NCI-H226 (cell line): ENCODE measurements around the gene KIRREL3.

Experiments used
- DNase-seq: peaks from one replicate; pipeline ENCODE4 v3.0.0-alpha.2; 2015

Gene KIRREL3

DNA sequence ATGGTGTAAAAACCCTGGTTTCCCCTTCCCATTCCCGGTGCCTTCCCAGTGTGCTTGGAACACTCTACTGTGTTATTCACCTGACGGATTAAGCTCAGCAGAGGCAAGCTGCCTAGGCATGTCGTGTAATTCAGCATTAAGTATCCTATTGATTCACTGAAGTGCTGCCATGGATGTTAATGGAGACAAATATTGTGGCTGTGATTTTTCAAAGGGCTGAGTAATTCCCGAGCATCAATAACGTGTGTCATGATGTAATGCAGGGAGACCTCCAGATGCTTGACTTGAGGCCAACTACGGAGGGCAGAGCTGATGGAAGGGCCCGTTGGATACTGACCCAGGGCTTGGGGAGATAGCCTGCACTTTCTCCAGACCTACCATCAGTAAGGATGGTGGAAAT is 376.1 kb downstream of the KIRREL3 start:
- no peak for DNase-seq

DNA sequence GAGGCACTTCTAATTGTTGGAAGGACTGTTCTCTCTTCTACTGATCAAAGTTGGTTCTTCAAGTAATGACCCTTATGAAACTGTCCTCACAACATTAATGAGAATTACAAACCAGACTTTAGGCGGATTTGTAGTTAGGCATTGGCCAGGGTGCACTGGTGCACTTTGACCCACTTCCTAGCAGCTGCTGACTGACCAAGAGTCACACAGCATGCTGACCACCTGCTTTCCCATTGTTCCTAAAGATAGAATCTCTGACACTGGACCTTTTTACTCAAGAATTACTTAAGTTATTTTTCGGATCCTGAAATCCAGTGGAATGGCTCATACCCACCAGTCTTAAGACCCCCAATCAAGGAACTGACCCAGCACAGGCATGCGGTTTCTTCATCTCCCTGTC is 381.1 kb downstream of the KIRREL3 start:
- no peak for DNase-seq

DNA sequence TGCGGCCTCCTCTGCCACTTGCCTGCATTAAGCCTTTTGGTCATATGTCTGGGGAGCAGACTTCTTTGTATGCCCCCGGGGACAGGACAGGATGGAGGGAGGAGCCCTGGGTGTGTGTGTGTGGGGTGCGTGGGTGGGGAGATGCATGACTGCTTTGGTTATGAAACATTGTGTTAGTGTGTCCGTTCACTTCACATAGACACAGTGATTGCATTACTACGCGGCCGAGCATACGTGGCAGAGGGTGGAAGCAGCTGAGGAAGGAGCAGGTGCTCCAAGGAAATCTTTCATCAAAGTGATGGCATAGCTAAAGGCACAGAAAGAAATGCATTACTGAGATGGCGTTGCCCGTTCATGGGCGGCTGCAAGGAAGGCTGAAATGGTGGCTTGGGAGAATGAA is 384.7 kb downstream of the KIRREL3 start:
- no peak for DNase-seq

DNA sequence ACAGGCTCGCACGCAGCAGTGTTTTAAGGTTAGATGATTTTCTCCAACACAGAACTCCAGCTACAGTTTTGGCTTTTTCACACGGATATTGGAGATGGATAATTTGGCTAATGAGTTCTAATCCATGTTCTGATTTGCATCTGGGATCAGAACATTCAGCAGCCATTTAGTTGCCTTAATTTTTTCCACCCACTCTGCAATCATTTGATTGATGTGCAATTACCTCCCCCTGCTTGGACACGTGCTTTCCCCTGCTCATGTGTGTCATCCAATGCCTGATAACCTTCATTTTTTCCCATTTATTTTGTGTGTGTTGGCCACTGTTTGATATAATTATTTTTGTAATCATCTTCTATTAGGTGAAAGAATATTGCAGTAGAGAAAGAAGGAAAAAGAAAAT is 387.3 kb downstream of the KIRREL3 start:
- DNase-seq = no peak

DNA sequence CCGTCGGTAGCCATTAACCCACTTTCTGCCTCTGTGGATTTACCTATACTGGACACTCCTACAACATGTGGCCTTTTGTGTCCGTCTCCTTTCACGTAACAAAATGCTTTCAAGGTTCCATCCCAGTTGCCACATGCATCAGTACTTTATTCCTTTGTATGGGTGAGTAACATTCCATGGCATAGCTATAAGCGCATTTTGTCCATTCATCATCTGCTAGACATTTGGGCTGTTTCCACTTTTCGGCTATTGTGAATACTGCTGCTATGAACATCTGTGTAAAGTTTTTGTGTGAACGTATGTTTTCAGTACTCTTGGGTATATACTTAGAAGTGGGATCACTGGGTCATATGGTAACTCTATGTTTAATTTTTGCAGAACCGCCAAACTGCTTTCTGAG is 387.9 kb downstream of the KIRREL3 start:
- DNase-seq = no peak

DNA sequence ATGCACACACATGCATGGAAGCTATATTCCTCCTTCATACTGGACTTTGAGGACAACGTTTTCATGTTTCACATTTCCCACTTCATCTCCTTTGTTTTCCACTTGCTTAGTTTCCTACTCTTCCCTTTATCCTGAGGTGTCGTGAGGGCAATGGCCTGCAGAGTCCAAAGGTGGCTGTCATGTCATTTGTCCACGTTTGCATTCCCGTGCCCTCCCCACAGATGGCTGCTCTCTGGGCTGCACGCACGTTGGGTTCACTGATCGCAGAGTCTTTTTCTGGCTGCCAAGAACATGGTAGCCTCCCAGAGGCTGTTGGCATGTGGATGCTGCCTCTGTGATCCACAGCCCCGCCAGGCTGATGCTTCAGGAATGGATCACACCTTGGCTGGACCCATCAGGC is 389.1 kb downstream of the KIRREL3 start:
- no peak for DNase-seq

DNA sequence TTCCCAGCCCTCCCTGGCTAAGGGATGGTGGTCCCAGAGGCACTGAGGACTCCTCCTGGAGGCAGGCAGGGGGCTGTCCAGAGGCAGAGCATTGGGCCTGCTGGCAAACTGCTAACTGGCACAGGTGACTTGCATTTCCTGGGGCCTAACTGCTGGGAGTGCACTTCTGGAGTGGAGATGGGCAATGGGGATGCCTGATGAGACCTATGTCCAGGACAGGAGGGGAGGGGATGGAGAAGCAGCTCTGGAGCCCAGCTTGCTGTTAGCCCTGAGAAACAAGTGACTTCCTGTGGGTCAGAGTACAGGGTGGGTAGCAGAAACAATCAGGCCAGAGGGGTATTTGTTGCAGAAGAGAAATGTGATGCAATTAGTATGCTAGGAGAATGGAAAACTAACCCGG is 391.9 kb downstream of the KIRREL3 start:
- no peak for DNase-seq

DNA sequence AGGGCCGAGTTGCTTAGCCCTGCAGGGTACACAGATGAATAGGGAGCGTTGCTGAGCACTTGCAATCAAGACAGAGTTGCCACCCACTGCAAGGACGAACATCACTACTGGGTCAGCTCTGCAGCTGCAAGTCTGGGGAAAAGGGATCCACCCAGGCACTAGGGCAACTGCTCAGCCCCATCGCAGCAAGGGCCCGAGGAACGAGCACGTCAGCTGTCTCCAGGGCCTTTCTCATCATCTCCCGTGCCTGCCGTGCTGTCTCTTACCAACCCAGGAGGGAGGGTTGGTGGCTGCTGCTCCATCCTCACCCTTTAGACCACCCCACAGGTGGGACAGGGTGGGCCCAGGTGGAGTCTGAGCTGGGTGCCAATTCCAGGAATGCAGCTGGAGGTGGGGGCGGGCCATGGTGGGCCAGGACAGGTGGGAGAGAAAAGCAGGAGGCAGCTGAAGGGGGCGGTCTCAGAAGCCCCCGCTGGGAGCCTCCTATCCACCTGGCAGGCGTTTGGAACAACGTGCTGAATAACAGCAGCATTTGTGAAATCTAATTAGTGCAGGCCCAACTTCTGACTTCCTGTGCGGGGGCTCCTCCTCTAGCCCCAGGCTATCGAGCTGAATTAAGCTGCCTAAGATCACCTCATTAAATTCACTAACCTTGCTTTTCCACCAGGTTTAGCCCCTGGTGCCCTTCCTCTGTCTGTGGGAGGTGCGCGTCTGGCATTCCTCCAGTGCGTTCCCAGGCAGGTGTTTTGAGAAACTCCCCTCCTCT is 392.6 kb downstream of the KIRREL3 start:
- DNase-seq = no peak

DNA sequence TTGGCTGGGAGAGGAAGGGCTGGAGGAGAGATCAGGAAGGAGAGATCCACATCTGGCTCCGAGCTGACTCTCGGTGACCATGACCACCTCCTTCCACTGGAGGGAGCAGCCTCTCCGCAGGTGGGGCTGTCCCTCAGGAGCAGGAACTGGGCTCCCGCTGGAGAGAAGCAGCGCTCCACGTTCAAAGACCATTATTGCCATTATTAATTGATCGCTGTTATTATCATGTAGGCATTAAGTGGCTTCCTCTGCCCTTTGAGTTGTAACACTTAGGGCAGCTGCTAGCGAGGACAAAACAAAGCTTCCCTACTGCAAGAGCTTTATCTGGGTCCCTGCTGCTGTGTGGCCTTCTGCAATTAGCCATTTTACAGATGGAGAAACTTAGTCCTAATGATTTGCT is 393.2 kb downstream of the KIRREL3 start:
- DNase-seq = peak; percentile 43

DNA sequence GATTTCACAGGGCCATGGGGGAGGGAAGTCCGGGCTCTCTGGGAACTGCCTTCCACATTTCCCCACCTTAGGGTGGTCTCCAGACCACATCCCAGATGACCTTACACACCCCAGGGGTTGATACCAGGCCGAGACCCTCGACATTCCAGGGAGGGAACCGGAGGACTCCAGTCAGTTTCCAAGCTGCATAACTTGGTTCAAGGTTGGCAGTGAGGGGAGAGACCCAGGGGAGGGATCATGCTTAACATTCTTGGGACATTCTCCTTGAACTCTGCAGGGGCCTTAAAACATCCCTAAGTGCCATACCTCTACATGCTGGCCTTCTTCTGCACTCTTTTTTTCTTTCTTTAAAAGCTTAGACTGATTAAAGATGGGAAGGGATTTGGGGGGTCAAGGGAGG is 394.1 kb downstream of the KIRREL3 start:
- DNase-seq = no peak

DNA sequence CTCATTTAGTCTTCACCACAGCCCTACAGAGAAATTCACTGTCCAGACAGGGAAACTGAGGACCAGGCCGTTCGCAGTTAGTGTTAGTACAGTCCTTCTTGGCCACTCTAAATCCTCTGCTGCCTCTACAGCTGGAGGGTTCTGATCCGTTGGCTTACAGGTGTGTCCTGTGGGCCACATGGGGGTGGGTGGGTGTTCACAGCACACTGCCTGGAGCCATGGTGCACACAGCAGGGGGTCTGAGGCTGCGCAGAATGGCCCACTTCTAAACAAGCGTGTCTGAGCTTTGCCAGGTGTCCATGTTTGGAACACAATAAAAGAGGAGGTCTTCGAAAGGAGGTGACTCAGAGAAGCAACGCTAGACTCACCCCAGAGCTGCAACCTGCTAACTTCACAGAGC is 396.1 kb downstream of the KIRREL3 start:
- DNase-seq = no peak

DNA sequence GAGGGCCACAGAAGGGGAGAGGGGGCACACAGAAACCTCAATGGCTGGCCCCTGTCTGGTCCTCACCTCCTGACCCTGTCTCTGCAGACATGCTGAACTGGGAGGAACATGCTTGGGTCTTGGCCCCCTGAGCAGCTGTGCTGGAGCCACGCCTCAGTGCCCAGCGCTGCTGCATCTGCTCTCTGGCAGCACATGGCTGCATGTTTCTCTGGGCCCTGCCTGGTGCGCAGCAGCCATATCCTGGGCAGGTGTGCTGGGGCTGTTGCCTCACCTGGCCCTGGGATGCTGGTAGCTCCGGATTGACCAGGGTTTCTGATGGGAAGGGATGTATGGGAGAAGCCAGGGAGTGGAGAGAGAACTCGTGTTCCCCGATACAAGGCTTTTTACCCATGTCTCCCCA is 397.1 kb downstream of the KIRREL3 start:
- no peak for DNase-seq

DNA sequence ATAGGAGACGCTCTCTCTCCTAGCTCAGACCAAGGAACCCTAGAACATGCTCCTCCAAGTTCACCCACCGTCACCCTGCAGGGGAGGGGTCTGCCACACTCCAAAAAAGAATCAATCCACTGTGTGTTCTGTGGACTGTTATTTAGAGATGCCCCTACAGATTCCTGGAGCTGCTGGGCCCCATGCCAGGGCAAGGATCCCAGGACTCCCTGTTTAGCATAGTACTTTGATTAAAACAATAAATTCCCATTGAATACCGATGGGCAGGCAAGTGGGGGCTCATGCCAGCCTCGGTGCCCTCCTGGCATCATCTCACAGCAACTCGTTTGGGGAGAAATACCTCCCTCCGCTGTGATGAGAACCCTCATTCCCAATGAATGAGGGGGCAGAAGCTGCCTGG is 397.6 kb downstream of the KIRREL3 start:
- DNase-seq = no peak

DNA sequence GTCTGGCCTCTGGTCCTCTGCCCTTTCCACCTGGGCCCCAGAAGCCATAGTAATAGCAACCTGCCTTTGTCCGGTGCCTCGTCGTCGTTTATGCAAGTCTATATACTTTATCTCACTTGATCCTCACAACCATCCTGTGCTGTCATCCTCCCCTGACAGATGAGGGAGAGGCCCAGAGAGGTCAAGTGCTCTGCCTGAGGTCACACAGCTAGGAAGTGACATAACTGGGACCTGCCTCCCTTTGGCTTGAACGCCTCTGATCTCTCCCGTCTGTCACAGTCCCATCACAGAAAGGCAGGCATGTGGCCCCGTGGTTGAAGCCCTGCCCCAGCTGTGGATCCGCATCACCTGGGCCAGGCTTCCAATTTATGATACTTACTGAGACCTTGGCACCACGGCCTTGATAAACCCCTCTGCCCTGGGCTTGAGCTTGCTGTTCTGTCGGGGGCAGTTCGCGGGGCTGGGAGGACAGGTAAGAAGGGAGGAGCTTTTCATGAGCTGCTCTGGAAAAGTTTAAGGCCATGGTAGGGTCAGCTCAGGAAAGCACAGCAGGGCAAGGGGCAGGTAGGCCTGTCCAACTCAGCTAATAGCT is 398.1 kb downstream of the KIRREL3 start:
- no peak for DNase-seq

DNA sequence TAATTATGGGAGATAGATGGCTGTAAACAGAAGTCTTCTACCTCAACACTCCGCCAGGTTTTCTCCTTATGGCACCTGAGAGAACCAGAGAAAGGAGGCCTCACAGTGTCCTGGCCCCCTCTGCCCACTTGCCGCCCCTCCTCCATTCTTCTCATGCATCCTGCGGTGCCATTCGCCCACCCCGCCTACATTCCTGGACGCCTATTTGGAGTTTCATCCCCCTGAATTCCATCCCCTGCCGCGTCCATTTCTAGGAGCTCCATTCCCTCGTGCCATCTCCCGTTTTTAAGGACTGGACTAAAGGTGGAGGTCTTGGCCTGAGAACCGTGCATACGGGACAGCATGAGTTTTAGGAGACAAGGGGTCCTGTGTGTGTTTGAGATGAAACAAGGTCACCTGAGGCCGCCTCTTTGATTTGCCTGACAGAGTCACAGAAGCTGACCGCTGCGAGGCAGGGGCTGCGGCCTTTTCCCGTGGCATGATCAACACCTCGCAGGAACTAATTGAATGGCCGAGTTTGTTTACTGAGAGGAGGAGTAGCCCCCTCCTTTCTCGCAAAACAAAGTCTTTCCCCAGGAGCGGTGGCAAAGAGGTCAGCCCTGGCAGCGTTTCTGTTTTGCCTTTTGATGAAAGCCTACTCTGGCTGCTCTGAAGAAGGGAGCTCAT is 398.9 kb downstream of the KIRREL3 start:
- DNase-seq = no peak

DNA sequence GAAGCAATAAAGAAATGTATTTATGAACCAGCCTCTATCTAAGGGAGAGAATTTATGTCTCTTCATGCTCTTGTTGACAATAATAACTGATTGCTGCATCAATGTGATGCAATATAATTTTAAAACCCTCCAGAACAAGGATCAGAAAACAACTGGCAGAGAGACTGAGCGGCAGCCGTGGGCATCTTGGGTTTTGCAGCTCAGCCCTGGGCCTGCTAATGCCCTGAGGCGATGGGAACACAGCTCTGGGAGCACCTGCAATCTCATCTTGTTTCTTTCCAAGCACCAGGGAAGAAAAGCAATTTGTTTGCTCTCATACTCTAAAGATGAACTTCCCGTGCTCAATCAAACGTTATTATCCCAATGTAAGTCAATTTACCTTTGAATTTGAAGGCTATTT is 399.4 kb downstream of the KIRREL3 start:
- no peak for DNase-seq

DNA sequence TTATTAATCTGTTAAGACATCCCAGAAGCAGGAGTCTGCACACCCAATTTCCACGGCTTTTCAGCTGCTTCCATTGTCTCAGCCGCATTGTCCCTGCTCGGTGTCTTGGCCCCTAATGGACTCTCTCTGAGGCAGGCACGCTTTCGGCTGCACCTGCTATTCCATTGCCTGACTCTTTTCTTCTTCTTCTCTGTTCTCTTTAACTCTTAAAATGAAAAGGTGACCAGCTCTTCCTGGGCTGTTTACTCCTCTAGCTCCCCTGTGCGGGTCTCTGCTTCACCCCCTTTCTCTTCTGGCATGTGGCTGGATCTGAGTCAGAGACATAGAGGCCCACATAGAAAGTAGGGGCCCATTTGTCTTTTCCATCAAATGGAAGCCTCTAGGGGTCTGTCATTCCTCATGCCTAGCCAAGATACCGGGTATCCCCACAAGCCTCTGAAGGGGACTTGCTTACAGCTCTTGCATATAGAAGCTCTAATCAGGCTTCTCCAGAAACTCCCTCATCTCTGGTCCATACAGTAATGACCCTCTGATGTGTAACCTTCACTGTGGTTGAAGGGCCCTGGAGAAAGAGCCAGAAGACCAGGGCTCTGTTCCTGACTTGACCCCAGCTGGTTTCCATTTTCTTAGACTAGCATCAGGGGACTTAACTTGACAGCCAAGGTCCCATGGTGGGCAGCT is 401.2 kb downstream of the KIRREL3 start:
- no peak for DNase-seq

DNA sequence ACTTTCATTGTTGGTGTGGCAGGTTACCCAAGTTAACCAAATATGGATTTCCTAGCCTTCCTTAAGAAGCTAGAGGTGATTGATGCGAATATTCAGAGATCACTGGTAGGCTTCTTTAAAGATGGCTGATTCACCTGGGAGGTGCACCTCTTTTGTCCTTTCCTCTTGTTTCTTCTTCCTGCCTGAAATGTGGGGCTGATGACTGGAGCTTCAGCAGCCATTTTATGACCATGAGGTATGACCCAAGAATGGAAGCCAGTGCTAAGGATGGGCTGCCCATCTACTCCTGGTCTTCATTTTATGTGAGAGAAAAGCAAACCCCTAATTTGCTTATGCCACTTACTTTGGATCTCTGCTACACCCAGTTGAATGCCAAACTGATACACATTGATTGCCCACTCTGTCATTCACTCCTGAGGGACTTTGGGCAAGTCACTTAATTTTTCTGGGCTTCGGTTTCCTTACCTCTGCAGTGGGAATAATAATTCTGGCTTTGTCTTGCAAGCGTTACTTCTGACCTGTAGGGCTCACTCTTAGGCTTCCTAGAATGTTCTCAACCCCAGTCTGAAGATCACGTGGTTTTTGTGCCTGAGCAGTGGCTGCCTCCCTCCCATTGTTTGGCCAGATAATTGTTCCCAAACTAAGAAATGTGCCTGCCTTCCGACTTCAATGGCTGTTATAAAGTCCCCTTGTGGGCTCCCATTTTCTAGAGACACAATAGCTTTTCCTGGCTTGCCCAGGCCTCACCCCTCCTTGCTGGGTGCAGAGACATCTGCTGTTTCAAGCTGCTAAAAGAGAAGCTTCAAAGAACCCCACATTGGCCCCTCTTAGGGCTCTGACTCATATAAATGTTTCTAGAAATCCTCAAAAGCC is 402.0 kb downstream of the KIRREL3 start:
- no peak for DNase-seq

DNA sequence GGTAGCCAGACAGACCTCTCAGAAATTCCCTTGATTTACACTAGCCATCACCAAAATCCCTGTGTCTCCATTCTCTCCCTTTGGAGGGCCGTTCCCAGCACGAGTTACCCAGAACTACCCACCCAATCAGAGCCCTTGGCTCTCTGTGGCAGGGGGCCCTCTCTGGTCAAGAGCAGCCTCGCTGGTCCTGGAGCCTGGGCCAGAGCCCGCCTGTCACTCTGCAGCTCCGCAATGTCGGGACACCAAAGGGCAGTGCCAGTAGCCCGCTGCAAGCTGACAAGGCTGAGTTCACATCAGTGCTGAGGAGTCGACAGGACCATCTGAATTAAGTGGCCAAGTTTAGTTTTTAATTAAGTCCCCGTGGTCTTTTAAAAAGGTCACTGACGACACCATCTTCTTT is 403.5 kb downstream of the KIRREL3 start:
- DNase-seq = no peak

DNA sequence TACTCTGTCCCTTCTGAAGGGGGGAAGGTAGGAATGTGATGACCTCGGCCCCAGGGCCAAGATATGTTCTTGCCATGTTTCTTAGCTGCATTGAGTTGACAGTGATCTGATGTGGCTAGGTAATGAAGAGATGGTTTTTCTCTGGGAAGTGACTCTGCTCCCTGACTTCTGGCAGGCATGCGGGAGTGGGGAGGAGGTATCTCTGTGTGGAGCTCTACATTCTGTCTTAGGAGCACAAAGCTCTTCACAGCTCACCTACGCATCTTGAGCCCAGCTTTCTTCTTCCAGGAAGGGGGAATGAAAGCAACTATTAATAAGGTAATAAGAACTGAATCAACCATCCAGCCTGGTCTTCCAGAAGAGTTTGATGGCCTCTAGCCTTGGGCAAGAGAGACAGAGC is 404.1 kb downstream of the KIRREL3 start:
- no peak for DNase-seq

DNA sequence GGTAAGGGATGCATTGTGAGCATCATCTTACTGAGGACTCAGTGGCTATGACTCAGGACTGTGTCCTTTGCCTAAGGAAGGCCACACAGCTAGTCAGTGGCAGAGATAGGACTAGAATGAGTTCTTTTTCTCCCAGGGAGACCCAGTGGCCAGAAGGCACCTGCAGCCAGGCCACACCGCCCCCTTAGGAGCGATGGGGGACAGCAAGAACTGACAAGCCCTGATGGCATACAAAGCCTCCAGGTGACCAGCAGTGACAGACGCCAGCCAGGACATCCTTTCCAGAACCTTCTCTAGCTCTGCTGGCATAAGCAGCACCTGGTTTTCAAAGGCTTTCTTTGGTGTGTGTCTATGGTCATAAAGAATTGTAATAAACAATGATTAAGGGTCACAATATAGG is 405.0 kb downstream of the KIRREL3 start:
- DNase-seq = no peak

DNA sequence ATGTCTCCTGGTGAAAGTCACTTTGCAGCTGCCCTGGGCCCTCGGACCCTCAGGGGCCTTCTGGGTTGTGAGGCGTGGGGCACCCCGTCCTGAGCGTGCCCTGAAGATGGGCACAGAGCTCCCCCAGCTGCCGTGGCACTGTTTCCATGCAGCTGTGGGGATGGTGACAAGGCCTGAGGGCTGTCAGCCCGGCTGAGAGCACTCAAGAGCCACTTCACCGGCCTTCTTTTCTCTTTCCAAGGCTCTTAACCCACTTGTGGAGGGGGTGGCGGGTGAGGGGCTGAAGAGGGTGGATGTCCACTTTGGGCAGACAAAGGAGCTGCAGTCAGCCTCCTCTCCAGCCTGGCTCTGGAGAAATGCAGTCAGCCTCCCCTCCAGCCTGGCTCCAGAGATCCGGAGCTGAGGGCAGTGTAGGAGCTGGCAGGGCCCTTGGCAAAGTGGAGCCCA is 405.6 kb downstream of the KIRREL3 start:
- no peak for DNase-seq
